Measurements from ENCODE around the gene FAM131A. TPM values are rescaled to one million over a fixed set of nuclear protein-coding genes. Genes with fewer than 3 reads are reported as not detected.

The FAM131A gene, protein sequence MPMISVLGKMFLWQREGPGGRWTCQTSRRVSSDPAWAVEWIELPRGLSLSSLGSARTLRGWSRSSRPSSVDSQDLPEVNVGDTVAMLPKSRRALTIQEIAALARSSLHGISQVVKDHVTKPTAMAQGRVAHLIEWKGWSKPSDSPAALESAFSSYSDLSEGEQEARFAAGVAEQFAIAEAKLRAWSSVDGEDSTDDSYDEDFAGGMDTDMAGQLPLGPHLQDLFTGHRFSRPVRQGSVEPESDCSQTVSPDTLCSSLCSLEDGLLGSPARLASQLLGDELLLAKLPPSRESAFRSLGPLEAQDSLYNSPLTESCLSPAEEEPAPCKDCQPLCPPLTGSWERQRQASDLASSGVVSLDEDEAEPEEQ
- 9.1 to 12.0 TPM (median 11.5 TPM) in 5 replicates for total RNA-seq (2022; extraction: Qiagen RNA extraction; ENCODE audit: low read depth)

GRCh38 chr3:184337399-184337714 lies at the start of gene FAM131A:
FAM131A (plus strand) TSS chr3:184337600; CDS start chr3:184337631, 31 bp downstream.

DNA sequence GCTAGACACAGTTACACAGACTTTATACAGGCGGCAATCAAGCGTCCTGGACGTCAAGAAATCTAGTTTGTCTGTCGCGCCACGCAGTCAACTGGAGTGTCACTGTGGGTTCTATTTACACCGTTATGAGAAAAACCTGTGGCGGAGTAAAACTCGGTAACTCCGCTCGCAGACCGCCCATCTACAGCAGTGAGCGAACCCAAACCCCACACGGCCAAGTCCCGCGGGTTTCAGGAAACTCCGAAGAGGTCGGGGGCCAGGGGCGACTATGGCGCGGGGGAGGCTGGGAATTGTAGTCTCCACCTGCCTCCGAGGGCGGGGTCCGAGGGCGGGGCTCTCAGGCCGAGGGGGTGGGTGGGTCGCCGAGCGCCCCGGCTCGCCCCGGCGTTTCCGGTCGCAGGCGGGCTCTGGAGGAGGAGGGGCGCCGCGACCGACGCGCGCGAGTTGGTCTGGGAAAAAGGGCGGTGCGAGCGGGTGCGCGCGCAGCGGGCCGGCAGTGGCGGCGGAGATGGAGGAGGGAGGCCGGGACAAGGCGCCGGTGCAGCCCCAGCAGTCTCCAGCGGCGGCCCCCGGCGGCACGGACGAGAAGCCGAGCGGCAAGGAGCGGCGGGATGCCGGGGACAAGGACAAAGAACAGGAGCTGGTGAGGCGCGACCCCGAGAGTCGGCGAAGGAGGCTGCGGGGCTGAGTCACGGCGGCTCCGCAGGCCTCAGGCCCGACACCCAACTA lies 38.5 kb upstream of the FAM131A start, which contains the start of gene PSMD2:
PSMD2 (plus strand) TSS at position 483 of the 729 bp plus-strand sequence; CDS start at position 509, 26 bp downstream.

DNA sequence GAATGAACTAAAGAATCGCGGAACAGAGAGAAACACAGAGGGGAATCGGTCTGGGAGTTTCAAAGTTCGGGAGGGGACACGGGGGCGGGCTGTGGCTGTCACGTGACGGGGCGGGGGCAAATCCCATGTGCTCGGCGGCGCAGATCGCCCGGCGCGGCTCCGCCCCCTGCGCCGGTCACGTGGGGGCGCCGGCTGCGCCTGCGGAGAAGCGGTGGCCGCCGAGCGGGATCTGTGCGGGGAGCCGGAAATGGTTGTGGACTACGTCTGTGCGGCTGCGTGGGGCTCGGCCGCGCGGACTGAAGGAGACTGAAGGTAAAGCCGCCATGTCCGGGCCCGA lies 23.1 kb upstream of the FAM131A start, which contains the start of gene EIF4G1:
EIF4G1 (plus strand) TSS at position 244 of the 337 bp plus-strand sequence. CDS start 1,191 bp downstream, outside the sequence.

GRCh38 chr3:184361532-184361931 lies 24.1 kb downstream of the FAM131A start, which contains the start of the genes CLCN2 and POLR2H:
CLCN2 (minus strand) TSS chr3:184361605; CDS start chr3:184361479, 126 bp downstream.
POLR2H (plus strand) TSS chr3:184361710; CDS start chr3:184363493, 1,783 bp downstream.

GRCh38 chr3:184377882-184378445 lies 40.6 kb downstream of the FAM131A start, which contains the start of gene THPO:
THPO (minus strand) TSS chr3:184378207; CDS start chr3:184376259, 1,948 bp downstream.

DNA sequence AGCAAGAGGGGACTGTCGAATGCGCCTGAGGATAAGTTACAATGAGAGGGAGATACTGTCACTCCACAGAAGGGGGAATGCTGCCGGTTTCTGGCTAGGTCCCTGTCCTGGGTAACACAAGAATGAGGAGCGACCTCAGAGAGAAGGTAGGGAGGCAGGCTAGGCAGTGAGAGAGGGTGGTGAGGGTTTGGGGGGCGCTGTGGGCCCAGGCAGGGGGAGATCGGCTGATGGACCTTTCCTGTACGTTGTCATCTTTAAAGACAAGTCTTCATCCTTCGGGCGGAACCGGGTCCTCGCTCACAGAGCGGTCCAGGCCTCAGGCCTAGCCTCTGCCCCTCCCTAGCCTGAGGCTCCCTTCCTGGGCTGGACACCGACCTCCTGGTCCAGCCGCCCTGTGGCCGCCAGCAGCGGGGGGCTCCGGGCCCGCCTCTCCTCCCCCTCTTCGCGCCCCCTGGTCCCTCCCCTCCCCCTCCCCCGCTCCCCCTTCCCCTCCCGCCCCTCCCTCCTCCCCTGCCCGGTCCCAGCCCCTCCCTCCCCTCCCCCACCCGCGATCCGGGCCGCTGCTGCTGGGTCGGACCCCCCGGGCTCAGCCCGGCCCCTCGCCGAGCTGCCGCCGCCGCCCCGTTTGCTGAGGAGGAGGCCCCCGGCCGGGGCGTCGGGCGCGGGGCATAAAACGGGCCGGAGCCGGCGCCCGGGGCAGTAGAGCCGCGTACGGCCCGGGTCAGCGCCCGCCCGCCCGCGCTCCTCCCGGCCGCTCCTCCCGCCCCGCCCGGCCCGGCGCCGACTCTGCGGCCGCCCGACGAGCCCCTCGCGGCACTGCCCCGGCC lies 42.2 kb downstream of the FAM131A start, which contains the start of gene CHRD:
CHRD (plus strand) TSS at position 697 of the 827 bp plus-strand sequence. CDS start 265 bp downstream, outside the sequence.

Other genes starting within 250 kb of the FAM131A start
- not detected in 5 replicates for gene HTR3E, start 240.5 kb upstream of the FAM131A start, total RNA-seq (2022; extraction: Qiagen RNA extraction; ENCODE audit: low read depth)
- 25.0 to 31.4 TPM (median 27.9 TPM) in 5 replicates for gene EIF2B5, start 202.2 kb upstream of the FAM131A start, total RNA-seq (2022; extraction: Qiagen RNA extraction; ENCODE audit: low read depth)
- gene DVL3, start 182.2 kb upstream of the FAM131A start, total RNA-seq (2022; extraction: Qiagen RNA extraction; ENCODE audit: low read depth): 17.8 to 25.7 TPM (median 24.7 TPM) in 5 replicates
- 286 to 311 TPM (median 306 TPM) in 5 replicates for gene AP2M1, start 162.7 kb upstream of the FAM131A start, total RNA-seq (2022; extraction: Qiagen RNA extraction; ENCODE audit: low read depth)
- gene ABCF3, start 151.4 kb upstream of the FAM131A start, total RNA-seq (2022; extraction: Qiagen RNA extraction; ENCODE audit: low read depth): 29.7 to 34.8 TPM (median 32.7 TPM) in 5 replicates
- 0.33 to 0.62 TPM (median 0.52 TPM) in 5 replicates for gene VWA5B2, start 108.0 kb upstream of the FAM131A start, total RNA-seq (2022; extraction: Qiagen RNA extraction; ENCODE audit: low read depth)
- gene ALG3, start 88.6 kb upstream of the FAM131A start, total RNA-seq (2022; extraction: Qiagen RNA extraction; ENCODE audit: low read depth): 61.0 to 74.5 TPM (median 68.7 TPM) in 5 replicates
- gene EEF1AKMT4, start 87.9 kb upstream of the FAM131A start, total RNA-seq (2022; extraction: Qiagen RNA extraction; ENCODE audit: low read depth): 8.7 to 13.2 TPM (median 12.4 TPM) in 5 replicates
- 0.80 to 1.7 TPM (median 1.4 TPM) in 5 replicates for gene CAMK2N2, start 76.0 kb upstream of the FAM131A start, total RNA-seq (2022; extraction: Qiagen RNA extraction; ENCODE audit: low read depth)
- not detected in 5 replicates for gene ECE2, start 61.6 kb upstream of the FAM131A start, total RNA-seq (2022; extraction: Qiagen RNA extraction; ENCODE audit: low read depth)
- 281 to 370 TPM (median 301 TPM) in 5 replicates for gene PSMD2, start 38.4 kb upstream of the FAM131A start, total RNA-seq (2022; extraction: Qiagen RNA extraction; ENCODE audit: low read depth)
- gene EIF4G1, start 23.0 kb upstream of the FAM131A start, total RNA-seq (2022; extraction: Qiagen RNA extraction; ENCODE audit: low read depth): 254 to 267 TPM (median 261 TPM) in 5 replicates
- 4.8 to 6.6 TPM (median 5.9 TPM) in 5 replicates for gene CLCN2, start 24.0 kb downstream of the FAM131A start, total RNA-seq (2022; extraction: Qiagen RNA extraction; ENCODE audit: low read depth)
- gene POLR2H, start 24.1 kb downstream of the FAM131A start, total RNA-seq (2022; extraction: Qiagen RNA extraction; ENCODE audit: low read depth): 72.1 to 81.2 TPM (median 75.1 TPM) in 5 replicates
- gene THPO, start 40.6 kb downstream of the FAM131A start, total RNA-seq (2022; extraction: Qiagen RNA extraction; ENCODE audit: low read depth): 0.07 TPM in 1 of 5 replicates, not detected in the others
- 0.20 to 0.65 TPM (median 0.34 TPM) in 5 replicates for gene CHRD, start 42.5 kb downstream of the FAM131A start, total RNA-seq (2022; extraction: Qiagen RNA extraction; ENCODE audit: low read depth)
- 0.08 to 0.77 TPM (median 0.32 TPM) in 5 replicates for gene EPHB3, start 224.2 kb downstream of the FAM131A start, total RNA-seq (2022; extraction: Qiagen RNA extraction; ENCODE audit: low read depth)

All from A549 treated with GW870086 at 1 μM for 4 hours (cell line).